Measurements from ENCODE around the gene ZNF583. TPM values are rescaled to one million over a fixed set of nuclear protein-coding genes. Genes with fewer than 3 reads are reported as not detected.

Gene ZNF583
- total RNA-seq (2014; rRNA removed; shearing (Covaris generic); ENCODE audit: low replicate concordance), result 0.52 and 1.6 TPM in 2 replicates

DNA sequence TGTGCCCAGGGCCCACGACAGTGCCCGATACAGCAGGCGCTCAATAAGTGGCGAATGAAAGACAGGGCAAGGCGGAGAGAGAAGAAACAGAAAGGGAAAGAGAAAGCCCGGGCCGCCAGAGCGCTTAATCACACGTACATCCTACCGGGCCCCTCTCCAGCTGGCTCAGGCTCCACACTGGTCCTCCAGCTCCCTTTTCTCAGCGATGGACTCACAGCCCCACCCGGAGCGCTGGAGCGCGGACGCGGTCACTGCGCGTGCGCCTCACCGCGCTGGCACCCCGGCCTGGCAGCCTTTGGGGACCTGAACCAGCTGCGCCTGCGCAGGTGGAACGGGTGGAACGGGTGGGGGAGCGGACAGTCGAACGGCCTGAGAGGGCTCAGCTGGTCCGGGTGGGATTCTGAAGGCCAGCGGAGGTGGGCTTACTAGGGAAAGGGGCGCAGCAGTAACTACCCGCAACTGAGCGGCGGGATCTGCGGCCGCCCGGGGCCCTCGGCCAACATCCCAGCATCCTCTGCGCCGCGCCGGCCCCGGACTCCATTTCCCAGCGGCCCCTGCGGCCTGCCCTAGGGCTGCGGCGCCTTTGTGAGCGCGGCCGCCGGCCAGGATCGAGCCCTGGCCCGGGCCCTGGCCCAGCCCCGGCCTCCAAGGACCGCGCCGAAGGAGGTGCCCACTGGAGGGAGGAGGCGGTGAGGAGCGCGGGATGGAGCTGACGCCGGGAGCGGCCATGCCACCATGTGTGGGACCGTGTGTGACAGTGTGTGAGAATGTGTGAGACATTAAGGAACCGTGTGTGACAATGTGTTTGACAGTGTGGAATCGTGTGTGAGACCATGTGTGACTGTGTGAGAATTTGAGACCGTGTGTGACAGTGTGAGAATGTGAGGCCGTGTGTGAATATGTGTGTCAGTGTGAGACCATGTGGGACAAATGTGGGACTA, at the start of gene ZNF583:
TSS of gene ZNF583 (plus strand) at position 569 of the 941 bp plus-strand sequence. CDS start 2,783 bp downstream, outside the sequence.
- in situ Hi-C loops (cut with HindIII; ENCODE audit: low pct_unique_long_range_greater_than_20kb, low sequenced_read_pairs), result no loop called here

DNA sequence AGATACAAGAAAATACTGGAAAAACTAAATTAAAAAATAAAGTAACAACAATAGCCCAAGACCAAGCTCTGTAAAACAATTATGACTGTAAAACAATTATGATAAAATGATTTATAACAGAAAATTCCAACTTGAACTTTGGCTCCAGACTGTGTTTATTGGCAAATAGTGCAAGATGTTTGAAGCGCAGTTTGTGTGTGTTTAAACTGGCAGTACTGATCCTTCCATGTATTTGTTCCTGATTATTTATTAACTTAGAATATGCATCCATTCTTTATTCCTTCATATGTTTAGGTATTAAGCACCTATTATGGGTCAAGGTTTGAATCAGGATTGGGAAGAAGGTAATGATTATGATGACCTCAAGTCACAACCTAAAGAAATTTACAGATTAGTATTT, 48.6 kb upstream of the ZNF583 start:
- in situ Hi-C loops (cut with HindIII; ENCODE audit: low pct_unique_long_range_greater_than_20kb, low sequenced_read_pairs), result no loop called here
- DNase-seq (ENCODE audit: low read depth), result no peak

More for the DNA sequence above, at the start of gene ZNF583:
- DNase-seq (ENCODE audit: low read depth), result peak; percentile 94

DNA sequence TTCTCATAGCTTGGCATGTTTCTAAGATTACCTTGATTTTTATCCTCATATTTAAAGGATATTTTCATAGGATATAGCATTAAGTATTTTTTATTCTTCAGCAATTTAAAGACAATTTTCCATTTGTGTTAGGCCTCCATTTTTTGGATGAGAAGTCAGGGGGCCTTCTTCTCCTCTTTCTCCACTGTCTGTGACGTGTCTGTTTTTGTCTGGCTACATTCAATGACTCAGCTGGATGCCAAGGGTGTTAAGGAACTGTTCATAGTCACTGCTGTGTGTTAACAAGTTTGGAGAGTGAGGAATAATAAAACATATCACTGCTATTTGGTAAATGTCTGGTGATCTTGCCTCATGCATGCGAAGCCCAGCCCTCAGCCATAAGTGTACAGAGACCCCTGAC, 47.2 kb upstream of the ZNF583 start:
- DNase-seq (ENCODE audit: low read depth), result no peak
- in situ Hi-C loops (cut with HindIII; ENCODE audit: low pct_unique_long_range_greater_than_20kb, low sequenced_read_pairs), result no loop called here

DNA sequence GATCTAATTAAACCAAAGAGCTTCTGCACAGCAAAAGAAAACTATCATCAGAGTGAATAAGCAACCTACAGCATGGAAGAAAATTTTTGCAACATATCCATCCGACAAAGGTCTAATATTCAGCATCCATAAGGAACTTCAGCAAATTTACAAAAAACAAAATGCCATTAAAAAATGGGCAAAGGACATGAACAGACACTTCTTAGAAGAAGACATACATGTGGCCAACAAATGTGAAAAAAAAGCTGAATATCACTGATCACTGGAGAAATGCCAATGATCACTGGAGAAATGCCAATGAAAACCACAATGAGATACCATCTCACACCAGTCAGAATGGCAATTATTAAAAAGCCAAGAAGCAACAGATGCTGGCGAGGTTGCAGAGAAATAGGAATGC, 43.3 kb upstream of the ZNF583 start:
- DNase-seq (ENCODE audit: low read depth), result no peak
- in situ Hi-C loops (cut with HindIII; ENCODE audit: low pct_unique_long_range_greater_than_20kb, low sequenced_read_pairs), result no loop called here

DNA sequence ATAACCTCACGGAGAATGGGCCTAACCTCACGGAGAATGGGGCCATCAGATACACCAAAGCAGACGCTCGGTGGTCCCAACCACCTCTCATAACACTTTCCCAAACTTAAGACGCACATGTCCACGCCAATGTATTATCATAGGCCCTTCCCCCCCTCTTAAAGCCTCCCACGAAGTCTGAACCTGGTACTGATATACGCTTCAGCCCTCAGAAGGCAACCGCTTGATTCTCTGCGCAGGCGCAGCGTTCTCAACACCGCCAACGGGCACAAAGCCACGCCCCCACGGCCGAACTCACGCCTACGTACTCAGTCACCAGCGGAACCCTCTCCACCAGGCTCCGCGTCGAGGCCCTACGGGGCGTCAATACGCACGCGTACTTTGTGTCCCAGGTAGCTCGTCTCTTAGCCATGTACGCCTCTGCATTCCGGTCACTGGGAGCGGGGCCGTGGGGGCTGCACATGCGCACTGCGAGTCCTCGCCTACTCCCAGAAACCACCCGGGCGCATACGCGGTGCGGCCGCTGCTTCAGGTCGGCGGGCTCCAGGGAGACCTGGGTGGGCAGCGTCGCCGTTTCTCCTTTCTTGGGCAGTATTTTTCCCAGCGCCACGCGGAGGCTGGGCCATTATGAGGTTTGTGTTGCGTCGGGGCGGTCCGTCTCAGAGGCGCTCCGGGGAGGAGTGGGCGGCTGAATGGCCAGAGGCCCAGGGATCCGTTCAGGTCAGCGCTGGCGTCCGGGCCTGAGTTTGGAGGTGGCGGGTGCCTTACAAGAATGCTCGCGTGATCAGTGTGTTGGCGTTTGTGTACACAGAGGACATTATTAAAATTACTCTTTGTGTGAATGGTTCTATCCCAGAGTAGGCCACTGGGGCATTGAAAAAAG, 36.1 kb upstream of the ZNF583 start:
- in situ Hi-C loops (cut with HindIII; ENCODE audit: low pct_unique_long_range_greater_than_20kb, low sequenced_read_pairs), result no loop called here
- no peak for DNase-seq (ENCODE audit: low read depth)

DNA sequence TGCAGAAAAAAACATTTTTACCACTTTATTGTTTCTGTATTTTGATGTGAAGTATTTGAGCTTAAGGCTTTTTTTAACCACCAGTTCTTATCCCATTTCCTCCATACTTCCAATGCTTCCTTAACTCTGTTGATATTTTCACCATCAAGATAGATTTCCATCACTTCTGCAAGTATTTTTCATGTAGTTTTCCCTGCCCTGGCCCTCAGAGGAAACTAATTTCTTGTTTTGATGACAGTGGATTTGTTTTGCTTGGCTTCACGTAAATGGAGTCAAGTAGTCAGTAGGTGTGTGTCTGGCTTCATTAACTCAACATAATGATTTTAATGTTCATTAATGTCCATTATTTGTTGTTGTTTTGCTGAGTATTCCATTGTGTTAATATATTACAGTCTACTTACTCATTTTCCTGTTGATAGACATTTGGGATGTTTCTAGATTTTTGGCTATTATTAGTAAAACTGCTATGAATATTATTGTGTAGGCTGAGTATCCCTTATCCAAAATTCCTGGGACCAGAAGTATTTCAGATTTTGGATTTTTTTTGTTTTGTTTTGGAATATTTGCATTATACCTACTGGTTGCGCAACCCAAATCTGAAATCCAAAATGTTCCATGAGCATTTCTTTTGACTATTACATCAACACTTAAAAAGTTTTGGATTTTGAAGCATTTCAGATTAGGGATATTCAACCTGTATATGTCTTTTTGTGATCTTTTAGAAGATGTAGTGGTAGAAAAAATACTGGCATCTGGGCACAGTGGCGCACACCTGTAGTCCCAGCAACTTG, 34.1 kb upstream of the ZNF583 start:
- in situ Hi-C loops (cut with HindIII; ENCODE audit: low pct_unique_long_range_greater_than_20kb, low sequenced_read_pairs), result no loop called here
- no peak for DNase-seq (ENCODE audit: low read depth)

DNA sequence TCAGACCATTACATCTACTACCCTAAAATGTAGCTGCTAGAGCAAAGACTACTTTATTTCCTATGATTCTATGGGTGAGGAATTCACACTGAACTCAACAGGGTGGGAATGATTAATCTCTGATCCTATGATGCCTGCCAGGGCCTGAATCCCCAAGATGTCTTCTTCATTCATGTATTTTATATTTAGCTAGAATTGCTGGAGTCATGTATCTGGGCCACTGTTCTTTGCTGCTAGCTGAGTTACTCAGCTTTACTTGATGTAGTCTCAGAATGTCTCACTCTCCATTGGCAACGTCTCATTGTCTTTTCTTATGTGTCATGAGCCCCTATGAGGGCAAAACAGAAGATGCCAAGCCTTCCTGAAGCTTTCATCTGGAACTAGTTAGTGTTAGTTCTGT, 31.9 kb upstream of the ZNF583 start:
- in situ Hi-C loops (cut with HindIII; ENCODE audit: low pct_unique_long_range_greater_than_20kb, low sequenced_read_pairs), result no loop called here
- no peak for DNase-seq (ENCODE audit: low read depth)

DNA sequence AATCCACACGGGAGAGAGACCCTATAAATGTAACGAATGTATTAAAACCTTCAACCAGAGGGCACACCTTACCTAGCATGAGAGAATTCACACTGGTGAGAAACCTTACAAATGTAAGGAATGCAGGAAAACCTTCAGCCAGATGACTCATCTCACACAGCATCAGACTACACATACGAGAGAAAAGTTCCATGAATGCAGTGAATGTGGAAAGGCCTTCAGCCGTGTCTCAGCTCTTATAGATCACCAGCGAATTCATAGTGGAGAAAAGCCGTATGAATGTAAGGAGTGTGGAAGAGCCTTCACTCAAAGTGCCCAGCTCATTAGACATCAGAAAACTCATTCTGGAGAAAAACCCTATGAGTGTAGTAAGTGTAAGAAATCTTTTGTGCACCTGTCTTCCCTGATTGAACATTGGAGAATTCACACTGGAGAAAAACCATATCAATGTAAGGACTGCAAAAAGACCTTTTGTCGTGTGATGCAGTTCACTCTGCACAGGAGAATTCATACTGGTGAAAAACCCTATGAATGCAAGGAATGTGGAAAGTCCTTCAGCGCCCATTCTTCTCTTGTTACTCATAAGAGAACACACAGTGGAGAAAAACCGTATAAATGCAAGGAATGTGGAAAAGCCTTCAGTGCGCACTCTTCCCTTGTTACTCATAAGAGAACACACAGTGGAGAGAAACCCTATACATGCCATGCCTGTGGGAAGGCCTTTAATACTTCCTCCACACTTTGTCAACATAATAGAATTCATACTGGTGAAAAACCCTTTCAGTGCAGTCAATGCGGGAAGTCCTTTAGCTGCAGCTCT, 26.8 kb upstream of the ZNF583 start:
- in situ Hi-C loops (cut with HindIII; ENCODE audit: low pct_unique_long_range_greater_than_20kb, low sequenced_read_pairs), result no loop called here
- DNase-seq (ENCODE audit: low read depth), result no peak

DNA sequence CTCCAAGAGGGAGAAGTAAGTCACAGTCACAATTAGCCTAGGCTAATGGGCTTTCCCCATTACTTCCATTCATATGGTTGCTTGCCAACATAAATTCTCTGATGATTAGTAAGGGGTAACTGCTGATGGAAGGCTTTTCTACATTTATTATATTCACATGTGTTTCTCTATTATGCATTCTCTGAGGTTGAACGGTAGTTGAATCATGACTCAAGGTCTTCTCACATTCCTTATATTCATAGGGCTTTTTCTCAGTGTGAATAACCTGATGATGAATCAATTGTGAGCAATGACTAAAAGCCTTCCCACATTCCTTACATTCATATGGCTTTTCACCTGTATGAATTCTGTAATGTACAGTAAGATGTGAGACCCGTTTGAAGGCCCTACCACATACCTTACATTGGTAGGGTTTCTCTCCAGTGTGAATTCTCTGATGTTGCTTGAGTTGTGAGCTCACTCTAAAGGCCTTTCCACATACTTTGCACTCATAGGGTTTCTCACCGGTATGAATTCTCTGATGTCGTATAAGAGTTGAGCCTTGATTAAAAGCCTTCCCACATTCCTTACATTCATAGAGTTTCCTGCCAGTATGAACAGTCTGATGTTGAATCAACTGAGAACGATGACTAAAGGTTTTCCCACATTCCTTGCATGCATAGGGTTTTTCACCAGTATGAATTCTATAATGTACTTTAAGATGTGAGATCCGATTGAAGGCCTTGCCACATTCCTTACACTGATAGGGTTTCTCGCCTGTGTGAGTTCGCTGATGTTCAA, 20.1 kb upstream of the ZNF583 start:
- peak; percentile 34 for DNase-seq (ENCODE audit: low read depth)
- in situ Hi-C loops (cut with HindIII; ENCODE audit: low pct_unique_long_range_greater_than_20kb, low sequenced_read_pairs), result no loop called here

DNA sequence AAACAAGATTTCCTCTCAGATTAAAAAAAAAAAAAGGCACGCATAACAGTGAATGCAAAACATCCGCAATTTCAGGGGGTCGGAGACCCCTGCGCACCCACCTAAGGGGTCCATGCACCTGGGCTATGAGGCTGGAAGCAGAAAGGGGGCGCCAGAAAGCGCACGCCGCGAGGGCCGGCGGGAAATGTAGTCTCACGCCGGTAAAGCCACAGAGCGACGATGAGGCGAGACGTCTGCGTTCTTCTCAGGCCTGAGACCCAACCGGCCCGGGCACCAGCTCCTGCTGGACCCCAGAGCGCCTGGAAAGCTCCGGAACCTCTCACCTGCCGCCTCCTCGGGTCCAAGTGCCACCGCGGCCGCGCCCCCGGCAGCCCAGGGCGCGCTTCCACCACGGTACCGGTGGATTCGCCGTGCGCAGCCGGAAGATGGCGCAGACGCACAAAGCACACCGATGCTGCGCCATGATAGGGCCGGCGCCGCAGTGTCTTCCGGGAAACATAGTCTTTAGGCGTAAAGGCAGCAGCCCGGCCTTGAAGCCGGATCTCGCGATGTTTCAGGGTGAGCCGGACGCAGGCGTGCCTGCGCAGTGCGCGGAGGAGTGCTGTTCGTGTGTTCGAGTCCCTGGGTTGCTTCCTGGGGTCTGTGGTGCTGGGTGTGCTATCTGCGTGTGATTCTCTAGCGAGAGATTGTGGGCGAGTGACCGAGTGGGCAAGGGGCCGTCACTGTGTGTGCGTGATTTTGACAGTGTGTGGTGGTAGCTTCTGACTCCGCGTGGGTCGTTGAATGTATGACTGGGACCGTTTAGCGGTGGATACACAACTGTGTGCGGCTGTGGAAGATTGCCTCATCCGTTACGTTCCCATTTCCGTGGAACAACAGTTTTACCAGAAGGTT, 10.8 kb upstream of the ZNF583 start, which contains the start of gene ZNF582:
TSS of gene ZNF582 (minus strand) at position 416 of the 894 bp plus-strand sequence. CDS start 1,782 bp downstream, outside the sequence.
- in situ Hi-C loops (cut with HindIII; ENCODE audit: low pct_unique_long_range_greater_than_20kb, low sequenced_read_pairs), result no loop called here
- peak; percentile 70 for DNase-seq (ENCODE audit: low read depth)

DNA sequence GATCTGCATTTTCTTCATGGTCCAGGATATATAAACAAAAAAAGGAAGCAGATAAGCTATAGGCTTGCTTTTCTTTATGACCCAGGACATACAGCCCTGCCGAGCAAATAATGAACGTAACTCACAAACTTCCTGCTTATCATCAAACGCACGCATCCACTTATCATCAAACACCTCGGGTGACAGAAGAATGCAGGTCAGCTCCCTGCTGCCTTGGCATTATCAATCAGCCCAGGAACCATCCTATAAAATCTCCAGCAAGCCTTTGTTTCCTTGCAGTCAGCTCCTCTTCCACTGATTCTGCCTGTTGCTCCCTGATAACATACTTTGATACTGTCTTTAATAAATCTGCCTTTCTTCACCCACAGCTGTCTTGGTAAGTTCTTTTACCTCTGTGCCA, 5.3 kb upstream of the ZNF583 start:
- in situ Hi-C loops (cut with HindIII; ENCODE audit: low pct_unique_long_range_greater_than_20kb, low sequenced_read_pairs), result no loop called here
- DNase-seq (ENCODE audit: low read depth), result no peak

DNA sequence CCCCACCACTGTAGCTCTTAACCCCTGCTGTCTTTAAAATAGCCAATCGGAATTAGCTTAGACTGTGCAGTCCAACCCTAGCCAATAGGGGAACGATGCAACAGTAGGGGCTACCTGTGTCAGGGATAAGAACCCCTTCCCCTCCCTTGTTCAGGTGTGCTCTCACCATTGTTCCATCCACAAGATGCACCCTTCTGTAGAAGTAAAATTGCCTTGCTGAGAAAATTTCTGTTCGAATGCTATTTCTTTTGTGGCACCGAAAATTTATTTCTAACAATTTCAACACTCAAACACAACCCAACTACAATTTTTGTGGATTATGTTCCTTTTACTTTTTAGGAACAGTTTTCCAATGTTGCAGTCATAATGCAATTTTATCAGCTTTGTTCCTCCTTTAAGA, 3.6 kb upstream of the ZNF583 start:
- no peak for DNase-seq (ENCODE audit: low read depth)
- in situ Hi-C loops (cut with HindIII; ENCODE audit: low pct_unique_long_range_greater_than_20kb, low sequenced_read_pairs), result no loop called here

DNA sequence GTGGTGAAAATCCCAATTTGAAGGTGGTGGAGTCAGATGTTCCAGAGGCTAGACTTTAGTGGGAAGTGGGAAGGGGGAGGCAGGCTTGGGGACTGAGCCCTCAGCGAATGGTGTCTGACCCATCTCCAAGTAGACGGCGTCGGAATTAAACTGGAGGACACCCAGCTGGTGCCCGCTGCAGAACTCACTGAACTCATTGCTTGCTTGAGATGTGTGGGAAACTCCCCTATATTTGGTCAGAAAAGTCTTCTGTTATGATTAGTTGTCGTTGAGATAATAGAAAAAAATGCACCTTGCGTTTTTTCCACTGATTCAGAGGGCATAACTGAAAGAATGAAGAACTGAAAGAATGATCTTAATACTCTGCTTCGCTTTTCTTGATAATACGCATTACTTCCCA, 871 bp upstream of the ZNF583 start:
- in situ Hi-C loops (cut with HindIII; ENCODE audit: low pct_unique_long_range_greater_than_20kb, low sequenced_read_pairs), result no loop called here
- DNase-seq (ENCODE audit: low read depth), result no peak

DNA sequence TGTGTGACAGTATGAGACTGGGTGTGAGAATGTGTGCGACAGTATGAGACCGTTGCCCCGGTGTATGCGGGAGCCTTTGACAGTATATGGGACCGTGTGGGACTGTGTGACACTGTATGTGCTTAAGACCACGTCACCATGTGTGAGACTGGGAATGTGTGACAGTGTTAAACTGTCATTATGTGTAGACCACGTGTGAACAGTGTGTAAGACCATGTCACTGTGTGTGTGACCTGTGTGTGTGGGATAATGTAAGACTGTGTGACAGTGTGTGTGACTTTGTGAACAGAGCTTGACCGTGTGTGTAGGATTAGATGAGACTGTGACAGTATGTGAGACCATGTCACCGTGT, 549 bp downstream of the ZNF583 start:
- no peak for DNase-seq (ENCODE audit: low read depth)

DNA sequence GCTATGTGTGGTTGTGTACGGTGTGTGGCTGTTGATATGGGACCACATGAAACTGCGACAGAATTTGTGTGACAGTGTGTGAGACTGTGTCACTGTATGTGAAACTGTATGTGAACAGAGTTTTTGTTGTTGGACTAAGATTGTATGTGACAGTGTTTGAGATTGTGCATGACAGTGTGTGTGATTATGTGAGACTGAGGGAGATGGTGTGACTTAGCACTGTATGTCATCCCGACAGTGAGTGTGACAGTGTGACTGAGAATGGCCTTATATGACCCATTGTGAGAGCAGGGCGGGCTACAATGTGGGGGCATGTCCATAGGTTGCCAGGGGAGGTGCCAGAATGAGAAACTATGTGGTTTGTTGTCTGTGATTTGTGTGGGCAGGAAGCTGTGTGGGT, 930 bp downstream of the ZNF583 start:
- in situ Hi-C loops (cut with HindIII; ENCODE audit: low pct_unique_long_range_greater_than_20kb, low sequenced_read_pairs), result no loop called here
- no peak for DNase-seq (ENCODE audit: low read depth)

More for the DNA sequence above, 549 bp downstream of the ZNF583 start:
- in situ Hi-C loops (cut with HindIII; ENCODE audit: low pct_unique_long_range_greater_than_20kb, low sequenced_read_pairs), result no loop called here
